ENCODE results near the gene C3orf33.
"Not testable (repeated sequence)": the region's sequence is repeated elsewhere in the genome, so short reads cannot be mapped to it uniquely, and the experiment has no call there.

The C3orf33 gene

GRCh38 chr3:155805802-155806618 lies at the start of gene C3orf33:
TSS of gene C3orf33 (minus strand) at chr3:155806278. CDS start at chr3:155806252, 26 bp downstream.
- in situ Hi-C loops (cut with MboI; ENCODE audit: low sequenced_read_pairs) = no loop called here

- in situ Hi-C loops (cut with MboI; ENCODE audit: low sequenced_read_pairs) = no loop called here
Measured at GRCh38 chr3:155854141-155854940, 48.3 kb upstream of the C3orf33 start, which contains the start of gene SLC33A1. TSS of gene SLC33A1 (minus strand) at chr3:155854427. CDS start at chr3:155853997, 430 bp downstream.

GRCh38 chr3:155853214-155854140 lies 47.4 kb upstream of the C3orf33 start:
- in situ Hi-C loops (cut with MboI; ENCODE audit: low sequenced_read_pairs) = no loop called here

- in situ Hi-C loops (cut with MboI; ENCODE audit: low sequenced_read_pairs) = no loop called here
Measured at GRCh38 chr3:155852341-155852740, 46.3 kb upstream of the C3orf33 start.

- in situ Hi-C loops (cut with MboI; ENCODE audit: low sequenced_read_pairs) = not testable (repeated sequence)
Measured at GRCh38 chr3:155849404-155849803, 43.3 kb upstream of the C3orf33 start.

- in situ Hi-C loops (cut with MboI; ENCODE audit: low sequenced_read_pairs) = no loop called here
Measured at GRCh38 chr3:155847993-155848392, 41.9 kb upstream of the C3orf33 start.

- in situ Hi-C loops (cut with MboI; ENCODE audit: low sequenced_read_pairs) = no loop called here
Measured at GRCh38 chr3:155846119-155846518, 40.0 kb upstream of the C3orf33 start.

- in situ Hi-C loops (cut with MboI; ENCODE audit: low sequenced_read_pairs) = no loop called here
Measured at GRCh38 chr3:155843569-155843968, 37.5 kb upstream of the C3orf33 start.

GRCh38 chr3:155835341-155836071 lies 29.4 kb upstream of the C3orf33 start:
- in situ Hi-C loops (cut with MboI; ENCODE audit: low sequenced_read_pairs) = no loop called here

- in situ Hi-C loops (cut with MboI; ENCODE audit: low sequenced_read_pairs) = not testable (repeated sequence)
Measured at GRCh38 chr3:155828490-155829098, 22.5 kb upstream of the C3orf33 start.

GRCh38 chr3:155815030-155815545 lies 9.0 kb upstream of the C3orf33 start:
- in situ Hi-C loops (cut with MboI; ENCODE audit: low sequenced_read_pairs) = no loop called here

- in situ Hi-C loops (cut with MboI; ENCODE audit: low sequenced_read_pairs) = not testable (repeated sequence)
Measured at GRCh38 chr3:155813224-155813623, 7.1 kb upstream of the C3orf33 start.

- in situ Hi-C loops (cut with MboI; ENCODE audit: low sequenced_read_pairs) = no loop called here
Measured at GRCh38 chr3:155809181-155809580, 3.1 kb upstream of the C3orf33 start.

GRCh38 chr3:155807823-155808222 lies 1.7 kb upstream of the C3orf33 start:
- in situ Hi-C loops (cut with MboI; ENCODE audit: low sequenced_read_pairs) = no loop called here

GRCh38 chr3:155805204-155805801 lies 775 bp downstream of the C3orf33 start:
- in situ Hi-C loops (cut with MboI; ENCODE audit: low sequenced_read_pairs) = no loop called here

- in situ Hi-C loops (cut with MboI; ENCODE audit: low sequenced_read_pairs) = no loop called here
Measured at GRCh38 chr3:155804323-155804722, 1.8 kb downstream of the C3orf33 start.

GRCh38 chr3:155792532-155792931 lies 13.5 kb downstream of the C3orf33 start:
- in situ Hi-C loops (cut with MboI; ENCODE audit: low sequenced_read_pairs) = no loop called here

- in situ Hi-C loops (cut with MboI; ENCODE audit: low sequenced_read_pairs) = no loop called here
Measured at GRCh38 chr3:155791190-155791589, 14.9 kb downstream of the C3orf33 start.
